ENCODE data around the gene IL33.

IL33 gene

DNA sequence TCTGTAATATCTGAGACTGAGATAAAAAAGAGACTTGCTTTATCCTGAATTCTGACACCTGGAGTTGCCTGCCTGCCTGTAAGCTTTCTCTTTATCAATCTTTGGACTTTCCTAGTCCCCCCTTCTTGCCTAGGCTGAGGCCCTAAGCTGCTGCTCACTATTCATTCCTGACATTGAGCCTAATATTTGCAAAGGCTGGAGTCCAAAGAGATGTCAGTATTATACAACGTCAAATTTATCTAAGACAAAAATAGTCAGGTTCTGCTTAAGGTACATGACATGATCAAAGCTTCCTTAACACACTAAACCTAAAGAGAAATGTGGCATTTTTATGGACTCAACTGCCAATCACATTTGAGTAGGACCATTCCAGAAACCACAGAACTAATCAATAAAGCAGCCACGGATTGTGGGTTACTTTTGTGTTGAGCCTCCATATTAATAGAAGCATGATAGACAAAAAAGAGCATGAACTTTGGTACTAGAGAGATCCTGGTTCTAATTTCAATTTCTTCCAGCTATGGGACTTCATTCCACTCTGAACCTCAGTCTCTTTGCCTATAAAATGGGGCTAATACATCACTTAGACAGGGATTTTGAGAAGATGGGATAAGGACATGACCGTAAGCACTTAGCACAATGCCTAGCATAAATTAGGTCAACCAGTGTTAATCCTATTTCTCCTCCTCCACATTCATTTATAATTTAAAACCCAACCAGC is 56.1 kb downstream of the IL33 start:
- no peak overlapping the region for H3K4me3 ChIP-seq (ENCODE audit: low read depth, low read length)
- no peak for DNase-seq (ENCODE audit: low read depth)
- TF ChIP-seq MYC (IDR thresholded peaks at IDR 0.05; ENCODE audit: low read depth, low read length): no peak
- TF ChIP-seq POLR2A (IDR thresholded peaks at IDR 0.05; ENCODE audit: extremely low read depth, insufficient read length): no peak
- TF ChIP-seq, protein P1, sequence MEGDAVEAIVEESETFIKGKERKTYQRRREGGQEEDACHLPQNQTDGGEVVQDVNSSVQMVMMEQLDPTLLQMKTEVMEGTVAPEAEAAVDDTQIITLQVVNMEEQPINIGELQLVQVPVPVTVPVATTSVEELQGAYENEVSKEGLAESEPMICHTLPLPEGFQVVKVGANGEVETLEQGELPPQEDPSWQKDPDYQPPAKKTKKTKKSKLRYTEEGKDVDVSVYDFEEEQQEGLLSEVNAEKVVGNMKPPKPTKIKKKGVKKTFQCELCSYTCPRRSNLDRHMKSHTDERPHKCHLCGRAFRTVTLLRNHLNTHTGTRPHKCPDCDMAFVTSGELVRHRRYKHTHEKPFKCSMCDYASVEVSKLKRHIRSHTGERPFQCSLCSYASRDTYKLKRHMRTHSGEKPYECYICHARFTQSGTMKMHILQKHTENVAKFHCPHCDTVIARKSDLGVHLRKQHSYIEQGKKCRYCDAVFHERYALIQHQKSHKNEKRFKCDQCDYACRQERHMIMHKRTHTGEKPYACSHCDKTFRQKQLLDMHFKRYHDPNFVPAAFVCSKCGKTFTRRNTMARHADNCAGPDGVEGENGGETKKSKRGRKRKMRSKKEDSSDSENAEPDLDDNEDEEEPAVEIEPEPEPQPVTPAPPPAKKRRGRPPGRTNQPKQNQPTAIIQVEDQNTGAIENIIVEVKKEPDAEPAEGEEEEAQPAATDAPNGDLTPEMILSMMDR (IDR thresholded peaks at IDR 0.05; ENCODE audit: low read depth, low read length): no peak
- TF ChIP-seq, protein P2, sequence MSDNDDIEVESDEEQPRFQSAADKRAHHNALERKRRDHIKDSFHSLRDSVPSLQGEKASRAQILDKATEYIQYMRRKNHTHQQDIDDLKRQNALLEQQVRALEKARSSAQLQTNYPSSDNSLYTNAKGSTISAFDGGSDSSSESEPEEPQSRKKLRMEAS (IDR thresholded peaks at IDR 0.05; ENCODE audit: low read depth, low read length): no peak

- no peak overlapping the region for H3K4me3 ChIP-seq (ENCODE audit: low read depth, low read length)
- DNase-seq (ENCODE audit: low read depth): no peak
- TF ChIP-seq, protein P2 (IDR thresholded peaks at IDR 0.05; ENCODE audit: low read depth, low read length): no peak
- TF ChIP-seq MYC (IDR thresholded peaks at IDR 0.05; ENCODE audit: low read depth, low read length) (no peak), POLR2A (IDR thresholded peaks at IDR 0.05; ENCODE audit: extremely low read depth, insufficient read length) (no peak)
- TF ChIP-seq, protein P1 (IDR thresholded peaks at IDR 0.05; ENCODE audit: low read depth, low read length): no peak
These were observed 56.6 kb downstream of the IL33 start for GRCh38 chr9:6272229-6272598.

DNA sequence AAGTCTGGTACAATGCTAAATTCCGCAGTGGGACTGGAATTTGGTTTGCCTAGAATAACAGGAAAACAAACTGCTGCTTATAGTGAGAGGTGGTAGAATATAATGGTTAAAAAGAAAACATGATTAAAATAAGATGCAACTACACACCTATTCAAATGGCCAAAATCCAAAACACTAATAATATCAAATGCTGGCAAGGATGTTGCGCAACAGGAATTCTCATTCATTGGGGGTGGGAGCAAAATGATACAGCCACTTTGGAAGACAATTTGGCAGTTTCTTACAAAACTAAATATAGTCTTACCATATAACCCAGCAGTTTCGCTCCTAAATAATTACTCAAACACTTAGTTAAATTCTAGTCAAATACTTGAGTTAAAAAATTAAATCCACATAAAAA is 61.8 kb downstream of the IL33 start:
- TF ChIP-seq POLR2A (IDR thresholded peaks at IDR 0.05; ENCODE audit: extremely low read depth, insufficient read length): no peak
- TF ChIP-seq, protein P1 (IDR thresholded peaks at IDR 0.05; ENCODE audit: low read depth, low read length): no peak
- no peak for TF ChIP-seq MYC (IDR thresholded peaks at IDR 0.05; ENCODE audit: low read depth, low read length)
- TF ChIP-seq, protein P2 (IDR thresholded peaks at IDR 0.05; ENCODE audit: low read depth, low read length): no peak
- H3K4me3 ChIP-seq (ENCODE audit: low read depth, low read length): no peak overlapping the region
- no peak for DNase-seq (ENCODE audit: low read depth)

GRCh38 chr9:6301858-6302257 is 86.3 kb downstream of the IL33 start:
- DNase-seq (ENCODE audit: low read depth): no peak
- no peak overlapping the region for H3K4me3 ChIP-seq (ENCODE audit: low read depth, low read length)
- TF ChIP-seq, protein P2 (IDR thresholded peaks at IDR 0.05; ENCODE audit: low read depth, low read length): no peak
- TF ChIP-seq POLR2A (IDR thresholded peaks at IDR 0.05; ENCODE audit: extremely low read depth, insufficient read length) (no peak), MYC (IDR thresholded peaks at IDR 0.05; ENCODE audit: low read depth, low read length) (no peak)
- TF ChIP-seq, protein P1 (IDR thresholded peaks at IDR 0.05; ENCODE audit: low read depth, low read length): no peak

DNA sequence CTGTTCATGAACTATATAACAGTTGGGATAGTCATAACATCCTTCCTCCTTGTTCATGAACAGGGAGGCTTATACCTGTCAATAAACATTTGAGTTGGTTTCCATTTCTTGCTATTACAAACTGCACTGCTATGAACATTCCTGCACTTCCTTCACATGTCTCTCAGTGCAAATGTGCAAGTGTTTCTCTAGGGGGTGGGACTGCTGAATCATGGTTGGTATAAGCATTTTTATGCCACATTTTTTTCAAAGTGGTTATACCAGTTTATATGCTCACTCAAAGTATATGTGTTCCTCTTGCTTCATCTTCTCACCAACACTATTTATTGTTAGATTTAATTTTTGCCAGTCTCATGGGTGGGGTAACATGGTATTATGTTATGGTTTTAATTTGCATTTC is 86.8 kb downstream of the IL33 start:
- H3K4me3 ChIP-seq (ENCODE audit: low read depth, low read length): no peak overlapping the region
- TF ChIP-seq POLR2A (IDR thresholded peaks at IDR 0.05; ENCODE audit: extremely low read depth, insufficient read length) (no peak), MYC (IDR thresholded peaks at IDR 0.05; ENCODE audit: low read depth, low read length) (no peak)
- TF ChIP-seq, protein P1 (IDR thresholded peaks at IDR 0.05; ENCODE audit: low read depth, low read length): no peak
- TF ChIP-seq, protein P2 (IDR thresholded peaks at IDR 0.05; ENCODE audit: low read depth, low read length): no peak
- no peak for DNase-seq (ENCODE audit: low read depth)
